NT2/D1 (cell line): ENCODE measurements around the gene CYTH2.

Experiments
- DNase-seq: peaks from one replicate; pipeline ENCODE4 v3.0.0-alpha.2; 2011; ENCODE audit warnings: low read depth, low spot score
- H3K27me3 ChIP-seq: 2 replicates; pipeline ENCODE4 v1.6.0; 2011; ENCODE audit warnings: mild to moderate bottlenecking; ENCODE audit not compliant: insufficient read length, insufficient read depth
- H3K36me3 ChIP-seq: 2 replicates; pipeline ENCODE4 v1.6.1; 2011; ENCODE audit warnings: mild to moderate bottlenecking, low read length, mixed read lengths; ENCODE audit not compliant: insufficient read depth, insufficient read length
- H3K4me1 ChIP-seq: 2 replicates; pipeline ENCODE4 v1.5.1; 2011; ENCODE audit not compliant: insufficient read depth, insufficient read length
- H3K4me3 ChIP-seq: 2 replicates; pipeline ENCODE4 v1.5.1; 2011; ENCODE audit warnings: low read depth; ENCODE audit not compliant: insufficient read length
- H3K9ac ChIP-seq: 2 replicates; pipeline ENCODE4 v1.6.0; 2011; ENCODE audit warnings: low read depth; ENCODE audit not compliant: insufficient read length
- H3K9me3 ChIP-seq: 2 replicates; pipeline ENCODE4 v1.5.1; 2011; ENCODE audit warnings: mild to moderate bottlenecking, low read length; ENCODE audit not compliant: insufficient read depth
- SUZ12 ChIP-seq: IDR thresholded peaks from 2 replicates; pipeline ENCODE4 v1.6.1; 2011; ENCODE audit not compliant: insufficient read length, insufficient read depth; ENCODE audit errors: extremely low read depth
- YY1 ChIP-seq: IDR thresholded peaks from 2 replicates; pipeline ENCODE4 v1.6.1; 2011; ENCODE audit not compliant: insufficient read length, insufficient read depth
- ZNF274 ChIP-seq: IDR thresholded peaks from 2 replicates; pipeline ENCODE4 v1.6.1; 2011; ENCODE audit warnings: mild to moderate bottlenecking, low read depth, low read length

The CYTH2 gene

DNA sequence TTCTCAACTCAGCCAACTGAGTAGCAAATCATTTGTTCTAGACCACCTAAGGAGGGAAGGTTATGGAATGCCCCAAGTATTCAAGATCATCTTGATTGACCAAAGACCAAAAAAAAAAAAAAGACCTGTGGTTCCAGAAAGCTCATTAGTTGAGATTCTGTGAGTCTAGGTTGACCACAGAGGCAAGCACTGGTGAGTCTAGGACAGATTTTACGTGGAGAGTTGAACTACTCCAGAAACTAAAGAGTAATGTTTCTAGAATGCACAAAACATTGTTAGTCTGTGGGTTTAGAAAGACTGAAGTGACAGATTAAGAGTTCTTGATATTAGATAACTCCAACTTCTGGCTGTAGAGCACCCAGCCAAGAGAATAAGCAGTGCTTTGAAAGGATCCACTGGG, 4.0 kb upstream of the CYTH2 start:
- no peak overlapping the region for H3K4me3 ChIP-seq
- TF ChIP-seq YY1 (no peak), ZNF274 (no peak), SUZ12 (no peak)
- peaks cover 3% of the 10 kb centered on the region for H3K4me1 ChIP-seq
- DNase-seq, result no peak
- H3K9ac ChIP-seq, result no peak overlapping the region
- no peaks in the 10 kb centered on the region for H3K27me3 ChIP-seq
- no peaks in the 10 kb centered on the region for H3K9me3 ChIP-seq
- H3K36me3 ChIP-seq, result peaks cover 31% of the 10 kb centered on the region

DNA sequence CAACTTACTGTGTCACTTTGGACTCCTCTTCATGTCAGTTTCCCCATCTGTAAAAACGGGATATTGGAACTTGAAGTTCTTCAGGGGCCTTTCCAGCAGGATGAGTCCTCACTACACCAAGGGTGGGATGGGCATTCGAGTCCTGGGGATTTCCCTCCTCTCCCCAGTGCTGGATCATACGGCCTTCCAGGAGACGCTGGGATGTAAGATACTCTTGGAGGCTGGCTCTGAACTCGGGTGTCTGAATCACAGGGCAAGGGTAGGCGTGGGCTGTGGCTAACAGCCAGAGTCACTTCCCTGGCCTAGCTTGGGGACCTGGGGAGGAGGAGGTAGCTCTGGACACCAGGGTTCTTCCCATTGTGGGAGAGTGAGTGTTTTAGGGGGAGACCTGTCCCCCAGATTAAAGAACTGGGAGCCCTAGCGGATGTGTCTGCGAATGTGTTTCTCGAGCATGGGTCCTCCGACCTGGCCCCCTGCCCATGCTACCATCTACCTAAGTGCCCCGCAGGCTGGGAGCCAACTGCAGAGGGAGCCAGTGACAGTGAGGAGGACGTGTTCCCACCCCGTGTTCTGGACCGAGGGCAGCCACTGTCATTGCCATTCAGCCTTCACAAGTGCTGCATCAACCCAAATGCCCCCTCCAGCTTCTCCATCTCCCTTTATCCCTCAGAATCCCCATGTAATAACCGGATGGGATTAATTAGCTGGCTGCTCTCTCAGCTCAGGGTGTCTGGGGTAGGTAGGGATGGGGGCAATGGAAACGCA, 2.4 kb upstream of the CYTH2 start:
- H3K27me3 ChIP-seq, result no peaks in the 10 kb centered on the region
- no peak for TF ChIP-seq SUZ12
- no peak for TF ChIP-seq ZNF274
- no peak for TF ChIP-seq YY1
- H3K4me1 ChIP-seq, result peaks cover 3% of the 10 kb centered on the region
- no peaks in the 10 kb centered on the region for H3K9me3 ChIP-seq
- H3K36me3 ChIP-seq, result peaks cover 39% of the 10 kb centered on the region
- no peak overlapping the region for H3K4me3 ChIP-seq
- no peak for DNase-seq
- no peak overlapping the region for H3K9ac ChIP-seq

DNA sequence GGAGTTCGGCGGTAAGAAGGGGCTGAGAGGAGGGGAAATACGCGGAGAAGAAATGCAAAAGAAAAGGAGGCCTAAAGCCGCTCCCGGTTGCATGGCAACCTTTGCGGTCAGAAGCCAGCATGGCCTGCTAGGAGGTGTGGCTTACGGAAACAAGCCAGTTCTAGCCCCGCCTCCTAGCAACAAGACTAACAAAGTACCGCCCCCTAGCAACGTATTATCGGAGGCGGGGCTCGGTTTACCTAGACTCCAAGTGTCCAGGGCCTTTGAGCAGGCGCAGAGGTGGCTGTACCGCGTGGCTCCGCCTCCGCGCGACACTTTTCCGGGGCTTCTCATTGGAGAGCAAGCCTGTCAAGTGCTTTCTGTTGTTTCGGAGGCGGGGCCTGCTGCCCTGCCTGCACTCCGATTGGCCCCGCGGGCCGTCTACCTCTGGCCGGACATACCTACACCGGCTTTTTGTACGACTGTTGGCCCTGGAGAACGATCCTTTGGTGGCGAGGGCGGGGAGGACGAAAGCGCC, 339 bp upstream of the CYTH2 start:
- Histone ChIP-seq H3K9ac (peak overlapping the region; percentile 91), H3K4me3 (peak overlapping the region; percentile 85), H3K4me1 (peaks cover 3% of the 10 kb centered on the region), H3K9me3 (no peaks in the 10 kb centered on the region), H3K36me3 (peaks cover 42% of the 10 kb centered on the region), H3K27me3 (no peaks in the 10 kb centered on the region)
- peak; percentile 98 for DNase-seq
- no peak for TF ChIP-seq YY1
- no peak for TF ChIP-seq SUZ12
- TF ChIP-seq ZNF274, result no peak

DNA sequence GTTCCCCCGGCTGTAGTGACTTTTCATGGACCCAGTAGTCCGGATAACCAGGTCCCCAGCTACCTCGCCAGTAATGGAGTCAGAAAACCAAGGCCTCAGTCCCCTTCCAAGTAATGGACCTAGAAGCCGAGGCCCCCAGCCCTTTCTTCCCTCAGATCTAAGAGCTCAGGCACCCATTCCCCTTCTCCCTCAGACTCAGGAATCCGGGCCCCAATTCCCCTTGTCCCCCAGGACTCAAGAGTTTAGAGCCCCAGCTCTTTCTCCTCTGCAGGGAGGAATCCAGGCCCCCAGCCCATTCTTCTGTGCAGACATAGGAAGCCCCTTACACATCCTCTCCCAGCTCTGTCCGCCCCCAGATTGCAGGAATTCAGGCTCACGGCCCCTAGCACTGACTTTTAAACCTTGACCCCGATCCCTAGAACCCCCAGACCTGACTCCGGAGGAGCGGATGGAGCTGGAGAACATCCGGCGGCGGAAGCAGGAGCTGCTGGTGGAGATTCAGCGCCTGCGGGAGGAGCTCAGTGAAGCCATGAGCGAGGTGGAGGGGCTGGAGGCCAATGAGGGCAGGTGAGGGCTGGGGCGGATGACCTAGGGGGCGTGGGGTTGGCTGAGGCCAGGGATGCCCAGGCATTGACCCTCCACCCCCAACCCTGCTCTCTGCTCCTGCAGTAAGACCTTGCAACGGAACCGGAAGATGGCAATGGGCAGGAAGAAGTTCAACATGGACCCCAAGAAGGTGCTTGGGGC, 938 bp downstream of the CYTH2 start:
- no peaks in the 10 kb centered on the region for H3K9me3 ChIP-seq
- no peak for DNase-seq
- peak overlapping the region; percentile 51 for H3K4me3 ChIP-seq
- peaks cover 52% of the 10 kb centered on the region for H3K36me3 ChIP-seq
- H3K4me1 ChIP-seq, result peaks cover 8% of the 10 kb centered on the region
- peak overlapping the region; percentile 82 for H3K9ac ChIP-seq
- no peaks in the 10 kb centered on the region for H3K27me3 ChIP-seq
- TF ChIP-seq YY1, result no peak

DNA sequence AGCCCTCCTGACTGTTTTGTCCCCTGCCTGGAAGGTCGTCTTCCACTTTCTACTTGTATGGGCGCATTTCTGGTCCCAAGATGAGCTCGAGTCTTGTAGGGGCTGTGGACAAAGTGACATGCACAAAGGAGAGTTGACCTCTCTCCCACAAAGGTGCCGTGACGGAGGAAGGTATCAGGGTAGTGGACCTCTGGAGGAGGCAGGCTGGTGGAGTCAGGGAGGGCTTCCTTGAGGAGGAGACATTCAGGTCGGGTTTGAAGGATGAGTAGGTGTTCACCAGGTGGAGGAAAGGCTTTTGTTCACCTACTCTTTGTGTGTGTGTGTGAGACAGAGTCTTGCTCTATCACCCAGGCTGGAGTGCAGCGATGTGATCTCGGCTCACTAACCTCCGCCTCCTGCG, 1.7 kb downstream of the CYTH2 start:
- DNase-seq, result no peak
- peaks cover 8% of the 10 kb centered on the region for H3K4me1 ChIP-seq
- no peaks in the 10 kb centered on the region for H3K27me3 ChIP-seq
- H3K4me3 ChIP-seq, result no peak overlapping the region
- TF ChIP-seq YY1 (no peak), ZNF274 (no peak)
- peaks cover 59% of the 10 kb centered on the region for H3K36me3 ChIP-seq
- H3K9me3 ChIP-seq, result no peaks in the 10 kb centered on the region
- peak overlapping the region; percentile 5 for H3K9ac ChIP-seq

DNA sequence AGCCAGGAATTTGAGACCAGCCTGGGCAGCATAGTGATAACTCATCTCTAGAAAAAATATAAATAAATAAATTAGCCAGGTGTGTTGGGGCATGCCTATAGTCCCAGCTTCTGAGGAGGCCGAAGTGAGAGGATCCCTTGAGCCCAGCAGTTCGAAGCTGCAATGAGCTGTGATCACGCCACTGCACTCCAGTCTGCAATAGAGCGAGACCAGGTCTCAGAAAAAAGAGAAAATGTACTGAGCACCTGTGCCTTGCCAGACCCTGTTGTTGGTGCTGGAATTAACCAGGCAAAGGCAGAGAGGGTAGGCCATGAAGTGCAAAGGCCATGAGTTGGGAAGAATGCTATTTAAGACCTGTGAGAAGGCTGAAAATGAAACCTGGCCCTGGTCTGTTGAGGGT, 2.7 kb downstream of the CYTH2 start:
- Histone ChIP-seq H3K9me3 (no peaks in the 10 kb centered on the region), H3K9ac (no peak overlapping the region), H3K4me3 (no peak overlapping the region), H3K36me3 (peaks cover 68% of the 10 kb centered on the region), H3K4me1 (peaks cover 8% of the 10 kb centered on the region), H3K27me3 (no peaks in the 10 kb centered on the region)
- TF ChIP-seq ZNF274, result no peak
- no peak for TF ChIP-seq YY1
- no peak for TF ChIP-seq SUZ12
- DNase-seq, result no peak

DNA sequence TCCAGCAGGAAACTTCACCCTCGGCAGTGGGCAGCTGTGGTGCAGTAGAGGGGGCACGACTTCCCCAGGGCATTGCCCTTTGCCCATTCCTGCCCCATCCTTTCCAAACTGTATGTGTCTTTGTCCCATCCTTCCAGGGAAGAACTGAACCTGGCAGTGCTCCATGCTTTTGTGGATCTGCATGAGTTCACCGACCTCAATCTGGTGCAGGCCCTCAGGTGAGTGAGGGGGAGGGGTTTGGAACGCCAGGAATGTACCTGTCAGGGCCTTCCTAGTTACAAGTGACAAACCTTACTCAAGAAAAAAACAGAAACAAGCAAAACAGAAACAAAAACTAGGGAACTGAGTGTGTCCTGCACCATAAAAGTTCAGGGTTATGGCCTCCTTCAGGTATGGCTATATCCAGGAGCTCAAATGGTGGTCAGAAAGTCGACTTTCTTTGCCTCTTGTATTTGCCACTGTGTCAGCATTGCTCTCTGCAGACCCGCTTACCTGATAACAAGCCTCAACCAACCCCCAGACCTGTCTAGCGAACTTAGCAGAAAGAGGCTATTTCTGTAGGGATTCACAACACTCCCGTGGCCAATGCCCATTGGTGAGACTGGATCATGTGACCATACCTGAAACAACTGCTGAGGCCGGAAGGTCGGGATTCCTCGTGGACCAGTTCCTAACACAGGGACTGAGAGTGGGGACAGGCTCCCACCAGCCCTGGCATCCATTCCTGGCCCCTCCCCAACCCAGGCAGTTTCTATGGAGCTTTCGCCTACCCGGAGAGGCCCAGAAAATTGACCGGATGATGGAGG, 4.2 kb downstream of the CYTH2 start:
- no peak overlapping the region for H3K4me3 ChIP-seq
- TF ChIP-seq SUZ12, result no peak
- no peak for TF ChIP-seq YY1
- no peak for TF ChIP-seq ZNF274
- no peak overlapping the region for H3K9ac ChIP-seq
- H3K27me3 ChIP-seq, result no peaks in the 10 kb centered on the region
- no peaks in the 10 kb centered on the region for H3K9me3 ChIP-seq
- H3K36me3 ChIP-seq, result peaks cover 84% of the 10 kb centered on the region
- no peak for DNase-seq
- H3K4me1 ChIP-seq, result peaks cover 8% of the 10 kb centered on the region
